HG03064 (cell line): ENCODE data around the gene ZNF652.
"Not testable (repeated sequence)": the region's sequence is repeated elsewhere in the genome, so short reads cannot be mapped to it uniquely, and the experiment has no call there.

Experiments used
- ATAC-seq: cut with Tn5 transposase; IDR thresholded peaks from one replicate; pipeline ENCODE4 v1.9.1; 2021; ENCODE audit warnings: low read depth; ENCODE audit not compliant: unreplicated experiment

The ZNF652 gene

GRCh38 chr17:49277638-49278037 is 84.4 kb downstream of the ZNF652 start:
- ATAC-seq = no peak

GRCh38 chr17:49275981-49276380 is 86.1 kb downstream of the ZNF652 start:
- ATAC-seq = not testable (repeated sequence)

DNA sequence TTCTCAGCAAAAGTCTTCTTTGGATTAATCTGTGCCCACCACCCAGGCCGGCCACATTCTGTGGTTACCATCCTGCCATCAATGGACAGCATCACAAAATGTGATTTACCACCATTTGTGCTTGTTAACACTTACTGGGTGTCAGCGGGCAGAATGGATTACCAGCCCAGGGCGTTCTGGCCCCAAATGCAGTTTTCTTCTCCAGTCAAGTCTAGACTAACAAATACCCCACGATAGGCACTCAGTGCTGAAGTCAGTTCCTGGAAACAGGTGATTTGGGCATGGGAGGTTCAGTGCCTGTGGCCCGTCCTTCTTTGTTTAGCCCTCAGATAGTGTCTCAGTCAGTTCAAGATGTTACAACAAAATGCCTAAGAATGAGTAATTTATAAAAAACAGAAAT is 92.7 kb downstream of the ZNF652 start:
- ATAC-seq = no peak

- no peak for ATAC-seq
These were observed 94.1 kb downstream of the ZNF652 start for GRCh38 chr17:49267912-49268311.

- no peak for ATAC-seq
These were observed 95.8 kb downstream of the ZNF652 start for GRCh38 chr17:49266233-49266632.

- not testable (repeated sequence) for ATAC-seq
These were observed 100.5 kb downstream of the ZNF652 start for GRCh38 chr17:49261540-49261939.

GRCh38 chr17:49260817-49261291 is 101.2 kb downstream of the ZNF652 start:
- ATAC-seq = no peak

DNA sequence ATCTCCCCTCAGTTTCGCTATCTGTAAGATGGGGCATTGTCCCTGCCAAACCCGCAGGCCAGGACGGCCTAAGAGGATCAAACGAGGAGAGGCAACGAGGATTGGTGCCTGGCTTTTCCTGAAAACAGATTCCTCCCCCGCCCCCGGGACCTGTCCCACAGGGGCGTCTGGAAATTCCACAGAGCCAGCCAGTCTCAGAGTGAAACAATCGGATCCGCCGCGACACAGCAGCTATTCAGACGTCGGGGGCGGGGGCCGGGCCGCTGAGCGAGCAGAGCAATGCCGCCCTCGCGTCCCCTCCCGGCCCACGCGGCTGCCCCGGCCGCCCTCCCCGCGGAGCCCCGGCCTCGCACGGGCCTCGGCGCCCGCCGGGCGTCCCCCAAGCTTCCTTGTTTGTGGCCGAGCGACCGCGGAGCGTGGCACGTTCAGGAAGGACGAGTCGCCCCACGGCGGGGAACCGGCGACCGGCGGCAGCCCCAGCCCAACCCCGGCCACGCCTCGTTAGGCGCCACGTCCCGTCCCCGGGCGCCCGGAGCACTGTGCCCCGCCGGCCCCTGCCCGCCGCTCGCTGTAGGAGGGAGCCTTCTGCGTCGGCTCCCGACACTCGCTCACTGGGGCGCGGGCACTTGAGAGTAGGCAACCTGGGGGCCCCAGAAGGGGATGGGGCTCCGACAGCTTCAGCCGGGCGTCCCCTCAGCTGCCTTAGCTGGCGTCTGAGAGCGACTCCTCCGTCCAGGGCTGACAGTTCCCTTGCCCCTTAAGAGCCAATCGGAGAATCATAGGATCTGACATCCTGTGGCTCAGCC is 101.8 kb downstream of the ZNF652 start:
- no peak for ATAC-seq

DNA sequence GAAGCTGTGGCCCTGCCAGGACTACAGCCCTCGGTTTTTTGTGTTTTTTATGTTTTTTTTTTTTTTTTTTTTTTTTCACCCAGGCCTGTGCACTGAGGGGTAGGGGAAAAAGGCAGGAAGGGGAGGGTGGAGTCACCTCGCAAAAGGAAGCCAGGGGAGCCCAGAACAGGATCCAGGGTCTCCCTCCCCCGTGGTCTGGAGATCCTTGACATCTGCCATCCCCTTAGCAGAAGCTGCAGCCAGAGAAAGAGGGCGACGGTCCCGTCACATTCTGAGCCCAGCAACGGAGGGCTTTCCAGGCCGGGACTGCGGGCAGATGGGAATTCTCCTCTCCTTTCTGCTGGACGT is 102.4 kb downstream of the ZNF652 start:
- no peak for ATAC-seq

DNA sequence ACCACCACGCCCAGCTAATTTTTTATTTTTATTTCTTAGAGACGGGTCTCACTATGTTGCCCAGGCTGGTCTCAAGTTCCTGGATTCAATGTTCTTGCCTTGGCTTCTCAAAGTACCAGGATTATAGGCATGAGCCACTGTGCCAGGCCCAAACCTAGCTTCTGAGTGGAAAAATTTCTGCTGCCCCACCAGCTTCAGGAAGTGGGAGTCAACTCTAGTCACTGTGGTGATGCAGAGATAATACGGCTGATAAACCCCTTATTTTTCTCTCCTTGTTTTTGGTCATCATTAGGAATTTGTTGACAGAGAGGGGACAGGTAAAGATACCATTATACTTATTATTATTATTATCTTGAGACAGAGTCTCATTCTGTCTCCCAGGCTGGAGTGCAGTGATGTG is 103.7 kb downstream of the ZNF652 start:
- no peak for ATAC-seq

GRCh38 chr17:49255125-49255524 is 106.9 kb downstream of the ZNF652 start:
- no peak for ATAC-seq

GRCh38 chr17:49254066-49254465 is 108.0 kb downstream of the ZNF652 start:
- no peak for ATAC-seq

DNA sequence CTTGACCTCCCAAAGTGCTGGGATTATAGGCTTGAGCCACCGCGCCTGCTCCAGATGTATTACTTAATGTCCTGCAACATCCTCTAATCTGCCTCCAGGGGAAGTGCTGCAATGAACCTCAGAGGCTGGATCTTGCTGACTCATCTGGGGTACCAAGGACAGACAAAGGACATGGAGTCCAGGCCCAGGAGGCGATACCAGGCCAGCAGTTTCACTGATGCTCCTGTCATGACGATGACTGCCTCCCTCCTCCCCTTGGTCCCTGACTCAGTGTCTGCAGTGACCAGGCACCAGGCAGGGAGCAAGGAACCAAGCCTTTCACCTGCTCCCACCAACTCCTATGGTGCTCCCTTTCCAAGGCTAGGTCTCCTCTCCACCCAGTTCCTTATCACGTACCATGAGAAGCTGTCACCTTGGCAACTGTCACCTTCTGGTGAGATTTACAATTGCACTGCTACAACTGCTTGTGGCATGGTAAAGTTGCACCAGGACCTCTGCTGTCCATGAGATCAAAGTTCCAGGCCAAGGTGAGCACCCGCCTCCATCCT is 109.8 kb downstream of the ZNF652 start:
- no peak for ATAC-seq

GRCh38 chr17:49249890-49250522 is 112.0 kb downstream of the ZNF652 start:
- ATAC-seq = no peak

GRCh38 chr17:49249292-49249794 is 112.7 kb downstream of the ZNF652 start:
- ATAC-seq = no peak

DNA sequence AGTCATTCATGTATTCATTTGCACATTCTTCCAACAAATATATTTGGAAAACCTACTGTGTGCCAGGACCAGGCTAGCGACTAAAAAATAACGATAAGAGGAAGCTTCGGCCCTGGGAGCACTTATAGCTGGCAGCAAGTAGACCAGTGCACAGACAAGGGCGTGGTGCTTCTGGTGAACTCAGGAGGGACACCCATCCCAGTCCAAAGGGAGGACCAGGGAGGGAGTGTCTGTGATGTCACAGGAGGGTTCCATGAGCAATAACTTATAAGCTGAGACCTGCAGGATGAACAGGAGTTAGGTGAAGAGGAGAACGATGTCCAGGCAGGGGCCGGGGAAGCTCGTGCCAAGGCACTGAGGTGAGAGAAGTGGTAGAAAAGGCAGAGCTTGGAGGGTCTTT is 114.1 kb downstream of the ZNF652 start:
- no peak for ATAC-seq

DNA sequence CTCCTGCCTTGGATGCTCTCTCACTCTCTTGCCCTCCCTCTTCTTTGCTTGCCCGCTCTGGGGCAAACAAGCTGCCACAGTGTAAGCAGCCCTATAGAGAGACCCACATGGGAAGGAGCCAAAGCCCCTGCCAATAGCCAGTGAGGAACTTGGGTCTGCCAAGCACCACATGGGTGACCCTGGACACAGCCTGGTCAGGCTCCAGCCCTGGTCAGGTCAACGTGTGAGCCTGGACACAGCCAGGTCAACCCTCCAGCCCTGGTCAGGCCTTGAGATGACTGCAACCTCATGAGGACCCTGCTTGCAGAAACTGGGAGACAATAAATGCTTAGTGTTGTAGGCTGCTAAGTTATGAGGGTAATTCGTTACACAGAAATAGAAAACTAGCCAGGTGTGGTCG is 117.2 kb downstream of the ZNF652 start:
- ATAC-seq = no peak
